GM12872 (cell line): ENCODE data around the gene ZGLP1.

Experiments
- CTCF ChIP-seq: IDR thresholded peaks from 3 replicates; pipeline ENCODE4 v1.5.1; 2011; ENCODE audit warnings: low read depth, mild to moderate bottlenecking, low read length, moderate library complexity; ENCODE audit not compliant: insufficient read depth

ZGLP1 gene

GRCh38 chr19:10339977-10340376, 30.4 kb upstream of the ZGLP1 start:
- no peak for TF ChIP-seq CTCF

GRCh38 chr19:10339380-10339960, 29.9 kb upstream of the ZGLP1 start, which contains the start of gene ICAM3:
TSS of gene ICAM3 (minus strand) at chr19:10339624. CDS start at chr19:10339614, 10 bp downstream.
- no peak for TF ChIP-seq CTCF

- TF ChIP-seq CTCF, result no peak
These were observed 29.3 kb upstream of the ZGLP1 start for GRCh38 chr19:10338940-10339339.

GRCh38 chr19:10335352-10335985, 25.9 kb upstream of the ZGLP1 start:
- no peak for TF ChIP-seq CTCF

- no peak for TF ChIP-seq CTCF
These were observed 25.2 kb upstream of the ZGLP1 start for GRCh38 chr19:10334588-10335351.

GRCh38 chr19:10333758-10334587, 24.4 kb upstream of the ZGLP1 start:
- no peak for TF ChIP-seq CTCF
